Measurements from ENCODE around the gene HAUS1.

GRCh38 chr18:46167971-46168370 is 63.8 kb downstream of the HAUS1 start:
- no peak for TF ChIP-seq CTCF (IDR thresholded peaks at IDR 0.05)
- no peak for TF ChIP-seq ZFX (IDR thresholded peaks at IDR 0.05; ENCODE audit: borderline replicate concordance)
